Lower lobe of right lung (tissue), 2 donors: Measurements from ENCODE around the gene JADE2. TPM values are rescaled to one million over a fixed set of nuclear protein-coding genes. Genes with fewer than 3 reads are reported as not detected.

ENCODE experiments used
- ATAC-seq, 2 donors: fragments of 200-7000 bp; cut with Tn5 transposase; one replicate each; pipeline ENCODE4 v1.9.1; 2020 to 2022; ENCODE audit warnings: mild to moderate bottlenecking in 2 of 2, moderate library complexity in 2 of 2
- DNase-seq: peaks from one replicate; pipeline ENCODE4 v3.0.0-alpha.2; 2020
- H3K27ac ChIP-seq: fragments of 200-600 bp; one replicate; pipeline ENCODE4 v1.8.0; 2022
- H3K27me3 ChIP-seq: fragments of 200-600 bp; one replicate; pipeline ENCODE4 v1.8.0; 2022; ENCODE audit warnings: low read depth
- H3K36me3 ChIP-seq: fragments of 200-600 bp; one replicate; pipeline ENCODE4 v1.8.0; 2022; ENCODE audit warnings: mild to moderate bottlenecking
- H3K4me1 ChIP-seq: fragments of 200-600 bp; one replicate; pipeline ENCODE4 v1.8.0; 2022
- H3K4me3 ChIP-seq: fragments of 200-600 bp; one replicate; pipeline ENCODE4 v1.8.0; 2022; ENCODE audit warnings: mild to moderate bottlenecking
- H3K9me3 ChIP-seq: fragments of 200-600 bp; one replicate; pipeline ENCODE4 v1.8.0; 2022
- intact Hi-C: fragments of 100-400 bp; cut with DNase I; formaldehyde crosslinking; loops from one replicate; pipeline ENCODE4 v1.11.0; 2022
- total RNA-seq: library from RNA; stranded (reverse); fragmentation: NEBNext Ultra II Directional; extraction: Animal tissue kit (Norgen Biotek cat#: 25700); gene quantifications from one replicate; pipeline ENCODE4 v1.2.1, GENCODE V29; 2021
- TF ChIP-seq, protein P1 (sequence below): fragments of 200-600 bp; IDR thresholded peaks from one replicate; pipeline ENCODE4 v1.8.0; 2022; ENCODE audit warnings: antibody characterized with exemption, mild to moderate bottlenecking
- donor health status: DM: no; HTN: yes; CAD: no; lungs with severe emphysema.

Gene JADE2
- total RNA-seq, 1 donor from 2014 or later, result 79.4 TPM

DNA sequence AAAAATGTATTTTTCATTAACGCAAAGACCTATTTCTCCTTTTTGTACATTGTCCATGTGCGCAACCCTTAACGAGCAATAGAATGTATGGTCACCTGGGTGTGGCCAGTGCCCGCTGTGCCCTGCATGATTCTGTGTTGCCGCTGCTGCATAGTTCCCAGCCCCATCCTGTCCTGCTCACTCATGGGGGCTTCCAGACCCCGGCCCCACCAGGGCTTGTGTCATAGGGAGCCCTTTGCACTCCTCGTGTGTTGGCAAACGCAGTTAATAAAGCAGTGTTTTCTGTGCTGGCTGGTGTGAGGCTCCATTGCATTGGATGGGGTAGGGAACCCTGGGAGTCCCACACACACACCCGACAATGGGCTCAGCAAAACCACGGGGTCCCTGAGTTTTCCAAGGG is 57.5 kb downstream of the JADE2 start:
- H3K4me1 ChIP-seq, result peaks cover 25% of the 10 kb centered on the region
- TF ChIP-seq, protein P1, sequence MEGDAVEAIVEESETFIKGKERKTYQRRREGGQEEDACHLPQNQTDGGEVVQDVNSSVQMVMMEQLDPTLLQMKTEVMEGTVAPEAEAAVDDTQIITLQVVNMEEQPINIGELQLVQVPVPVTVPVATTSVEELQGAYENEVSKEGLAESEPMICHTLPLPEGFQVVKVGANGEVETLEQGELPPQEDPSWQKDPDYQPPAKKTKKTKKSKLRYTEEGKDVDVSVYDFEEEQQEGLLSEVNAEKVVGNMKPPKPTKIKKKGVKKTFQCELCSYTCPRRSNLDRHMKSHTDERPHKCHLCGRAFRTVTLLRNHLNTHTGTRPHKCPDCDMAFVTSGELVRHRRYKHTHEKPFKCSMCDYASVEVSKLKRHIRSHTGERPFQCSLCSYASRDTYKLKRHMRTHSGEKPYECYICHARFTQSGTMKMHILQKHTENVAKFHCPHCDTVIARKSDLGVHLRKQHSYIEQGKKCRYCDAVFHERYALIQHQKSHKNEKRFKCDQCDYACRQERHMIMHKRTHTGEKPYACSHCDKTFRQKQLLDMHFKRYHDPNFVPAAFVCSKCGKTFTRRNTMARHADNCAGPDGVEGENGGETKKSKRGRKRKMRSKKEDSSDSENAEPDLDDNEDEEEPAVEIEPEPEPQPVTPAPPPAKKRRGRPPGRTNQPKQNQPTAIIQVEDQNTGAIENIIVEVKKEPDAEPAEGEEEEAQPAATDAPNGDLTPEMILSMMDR, result no peak
- H3K36me3 ChIP-seq, result peaks cover 31% of the 10 kb centered on the region
- H3K4me3 ChIP-seq, result no peak overlapping the region
- ATAC-seq (no peak), DNase-seq (no peak)
- no peak overlapping the region for H3K27ac ChIP-seq
- H3K27me3 ChIP-seq, result no peaks in the 10 kb centered on the region
- intact Hi-C loops, result no loop called here
- no peaks in the 10 kb centered on the region for H3K9me3 ChIP-seq

DNA sequence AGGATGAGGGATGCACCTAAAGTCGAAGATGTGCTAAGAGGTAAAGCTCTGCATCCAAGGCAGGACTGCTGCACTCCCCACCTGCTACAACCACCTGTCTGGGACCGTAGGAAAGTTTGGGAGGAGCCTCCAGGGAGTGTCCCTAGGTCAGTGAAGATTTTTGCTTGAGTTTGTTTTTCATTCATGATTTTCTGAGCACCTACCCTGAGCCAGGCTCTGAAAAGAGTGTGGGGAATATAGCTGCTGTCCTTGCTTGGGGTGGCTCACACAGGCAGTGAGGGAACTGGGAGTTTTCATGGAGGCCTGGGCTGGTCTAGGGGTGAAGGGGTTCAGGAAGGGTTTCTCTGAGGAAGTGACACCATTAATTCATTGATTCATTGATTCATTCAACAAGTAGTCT is 58.3 kb downstream of the JADE2 start:
- Histone ChIP-seq H3K36me3 (peaks cover 23% of the 10 kb centered on the region), H3K27me3 (no peaks in the 10 kb centered on the region), H3K4me1 (peaks cover 24% of the 10 kb centered on the region), H3K9me3 (no peaks in the 10 kb centered on the region), H3K27ac (no peak overlapping the region), H3K4me3 (no peak overlapping the region)
- intact Hi-C loops, result no loop called here
- TF ChIP-seq, protein P1, result no peak
- DNase-seq (no peak), ATAC-seq (no peak)

DNA sequence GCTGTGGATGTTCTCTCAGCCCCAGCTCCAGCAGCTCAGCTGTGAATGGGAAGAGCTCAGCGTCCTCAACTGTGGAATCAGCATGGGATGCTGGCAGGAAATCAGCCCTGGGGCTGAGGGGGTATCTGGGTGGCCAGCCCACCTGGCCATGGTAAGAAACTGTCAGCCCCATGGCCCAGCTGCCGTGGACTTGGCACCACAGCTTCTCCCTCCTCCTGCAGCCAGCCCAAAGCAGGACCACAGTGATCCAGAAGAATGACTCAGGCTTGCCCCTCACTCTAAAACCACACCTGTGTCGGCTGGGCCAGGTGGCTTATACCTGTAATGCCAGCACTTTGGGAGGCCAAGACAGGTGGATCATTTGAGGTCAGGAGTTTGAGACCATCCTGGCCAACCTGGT is 59.2 kb downstream of the JADE2 start:
- H3K4me3 ChIP-seq, result no peak overlapping the region
- DNase-seq, result no peak
- ATAC-seq, result no peak
- H3K27ac ChIP-seq, result no peak overlapping the region
- intact Hi-C loops, result loop anchor here (5.0 kb wide), 1 partner anchor 282 kb away; no protein-coding TSS in a partner anchor
- H3K9me3 ChIP-seq, result no peaks in the 10 kb centered on the region
- no peaks in the 10 kb centered on the region for H3K27me3 ChIP-seq
- peaks cover 14% of the 10 kb centered on the region for H3K36me3 ChIP-seq
- peaks cover 21% of the 10 kb centered on the region for H3K4me1 ChIP-seq
- TF ChIP-seq, protein P1, result no peak

DNA sequence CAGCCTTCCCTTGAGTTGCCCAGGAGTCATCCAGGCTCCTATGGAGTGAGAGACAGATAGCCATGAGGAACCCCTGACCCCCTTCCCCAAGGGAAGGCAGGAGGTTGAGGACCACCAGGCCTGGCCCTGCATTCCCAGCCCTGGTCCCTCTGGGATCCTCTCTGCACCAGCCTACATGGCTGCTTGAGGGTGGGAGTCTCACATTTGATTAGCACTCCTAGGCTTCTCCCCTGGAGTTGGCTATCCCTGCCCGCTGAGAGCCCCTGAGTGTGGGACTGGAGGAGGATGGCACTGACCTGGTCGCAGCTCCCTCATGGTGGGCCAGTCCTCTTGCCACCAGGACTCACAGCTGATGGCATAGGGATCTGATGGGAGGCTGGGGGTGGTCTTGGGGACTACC is 60.5 kb downstream of the JADE2 start:
- no peak overlapping the region for H3K27ac ChIP-seq
- intact Hi-C loops, result loop anchor here (5.0 kb wide), 1 partner anchor 284 kb away; no protein-coding TSS in a partner anchor
- TF ChIP-seq, protein P1, result no peak
- H3K36me3 ChIP-seq, result peaks cover 6% of the 10 kb centered on the region
- ATAC-seq (no peak), DNase-seq (no peak)
- no peaks in the 10 kb centered on the region for H3K27me3 ChIP-seq
- no peaks in the 10 kb centered on the region for H3K9me3 ChIP-seq
- peaks cover 15% of the 10 kb centered on the region for H3K4me1 ChIP-seq
- H3K4me3 ChIP-seq, result no peak overlapping the region

DNA sequence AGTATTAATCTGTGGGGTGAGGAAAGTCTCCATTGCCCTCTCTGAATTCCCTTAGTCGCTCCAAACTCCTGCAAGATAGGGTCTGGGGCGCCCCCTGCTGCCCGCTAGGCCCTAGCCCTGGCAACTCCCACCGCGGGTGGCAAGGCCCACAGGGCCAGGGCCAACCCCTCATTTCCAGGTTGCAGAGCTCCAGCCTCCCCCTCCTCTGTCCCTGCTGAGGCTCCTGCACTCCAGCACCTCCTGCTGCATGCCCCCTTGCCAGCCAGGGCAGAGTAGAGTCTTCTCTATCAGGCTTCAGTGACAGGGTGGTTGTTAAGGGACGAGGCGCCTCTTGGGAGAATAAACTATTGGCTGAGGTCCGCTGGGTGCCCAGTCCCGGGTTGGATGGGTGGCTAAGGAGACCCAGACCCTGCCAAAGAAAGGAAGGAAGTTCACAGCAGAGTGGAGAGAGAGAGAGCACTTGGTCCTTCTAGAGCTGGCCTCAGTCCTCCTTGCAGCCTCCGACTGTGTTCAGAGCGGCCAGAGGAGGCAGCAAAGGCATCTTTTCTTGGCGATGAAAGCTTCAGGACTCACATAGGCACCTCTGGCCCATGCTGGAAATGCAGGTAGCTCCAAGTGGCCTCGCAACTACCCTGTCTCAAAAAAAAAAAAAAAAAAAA is 61.5 kb downstream of the JADE2 start:
- H3K27me3 ChIP-seq, result no peaks in the 10 kb centered on the region
- no peaks in the 10 kb centered on the region for H3K9me3 ChIP-seq
- intact Hi-C loops, result loop anchor here (5.0 kb wide), 1 partner anchor 285 kb away; no protein-coding TSS in a partner anchor
- DNase-seq (peak; percentile 88), ATAC-seq (peak; percentile 93 to 95)
- TF ChIP-seq, protein P1, result peak; percentile 93
- no peaks in the 10 kb centered on the region for H3K36me3 ChIP-seq
- H3K4me3 ChIP-seq, result peak overlapping the region; percentile 7
- peaks cover 6% of the 10 kb centered on the region for H3K4me1 ChIP-seq
- no peak overlapping the region for H3K27ac ChIP-seq
